HEK293 (cell line): ENCODE data around the gene HMG20A.

Source experiments
- ZEB2 ChIP-seq: fragments of 450-650 bp; formaldehyde crosslinking; IDR thresholded peaks from 2 replicates; pipeline ENCODE4 v1.5.1; 2016; ENCODE audit warnings: missing biosample characterization, missing genetic modification characterization
- ZFP41 ChIP-seq: fragments of 450-650 bp; formaldehyde crosslinking; IDR thresholded peaks from 2 replicates; pipeline ENCODE4 v1.5.1; 2016; ENCODE audit warnings: missing biosample characterization, missing genetic modification characterization, borderline replicate concordance
- ZNF184 ChIP-seq: fragments of 450-650 bp; IDR thresholded peaks from 2 replicates; pipeline ENCODE4 v1.5.1; 2018; ENCODE audit warnings: missing biosample characterization, mild to moderate bottlenecking, missing genetic modification characterization
- ZNF596 ChIP-seq: fragments of 450-650 bp; IDR thresholded peaks from 2 replicates; pipeline ENCODE4 v1.5.0; 2018; ENCODE audit warnings: missing biosample characterization, mild to moderate bottlenecking, missing genetic modification characterization, moderate library complexity
- ZNF837 ChIP-seq: fragments of 450-650 bp; formaldehyde crosslinking; IDR thresholded peaks from 2 replicates; pipeline ENCODE4 v1.5.1; 2016; ENCODE audit warnings: missing biosample characterization, missing genetic modification characterization
- TF ChIP-seq, protein P1 (sequence below): fragments of 450-650 bp; formaldehyde crosslinking; IDR thresholded peaks from 2 replicates; pipeline ENCODE4 v1.5.1; 2016; ENCODE audit warnings: missing biosample characterization, missing genetic modification characterization
- TF ChIP-seq, protein P2 (sequence below): fragments of 450-650 bp; formaldehyde crosslinking; IDR thresholded peaks from 2 replicates; pipeline ENCODE4 v1.5.1; 2016; ENCODE audit warnings: missing biosample characterization, missing genetic modification characterization
- TF ChIP-seq, protein P3 (sequence below): IDR thresholded peaks from 2 replicates; pipeline ENCODE4 v1.6.1; 2011; ENCODE audit warnings: mild to moderate bottlenecking, low read depth, low read length, borderline replicate concordance

DNA sequence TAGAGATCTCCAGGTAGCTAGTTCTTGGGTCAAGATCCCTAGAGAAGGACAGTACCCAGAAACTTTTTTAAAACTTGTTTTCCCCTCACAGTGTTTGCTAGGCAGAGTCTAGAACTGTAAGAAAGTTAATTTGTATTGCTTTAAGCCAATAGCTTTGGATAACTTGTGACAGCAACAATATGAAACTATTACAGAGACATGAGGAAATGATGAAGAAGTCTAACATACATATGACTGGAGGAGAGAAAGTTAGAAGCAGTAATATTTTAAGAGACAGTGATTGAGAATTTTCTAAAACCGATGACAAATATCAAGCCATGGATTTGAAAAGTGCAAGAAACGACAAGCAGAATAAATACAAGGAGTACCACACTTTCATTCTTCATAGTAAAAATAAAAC, 10.0 kb downstream of the HMG20A start:
- no peak for TF ChIP-seq ZNF184 (tag by site-specific recombination)
- no peak for TF ChIP-seq ZEB2 (tag by site-specific recombination)
- TF ChIP-seq, protein P1, sequence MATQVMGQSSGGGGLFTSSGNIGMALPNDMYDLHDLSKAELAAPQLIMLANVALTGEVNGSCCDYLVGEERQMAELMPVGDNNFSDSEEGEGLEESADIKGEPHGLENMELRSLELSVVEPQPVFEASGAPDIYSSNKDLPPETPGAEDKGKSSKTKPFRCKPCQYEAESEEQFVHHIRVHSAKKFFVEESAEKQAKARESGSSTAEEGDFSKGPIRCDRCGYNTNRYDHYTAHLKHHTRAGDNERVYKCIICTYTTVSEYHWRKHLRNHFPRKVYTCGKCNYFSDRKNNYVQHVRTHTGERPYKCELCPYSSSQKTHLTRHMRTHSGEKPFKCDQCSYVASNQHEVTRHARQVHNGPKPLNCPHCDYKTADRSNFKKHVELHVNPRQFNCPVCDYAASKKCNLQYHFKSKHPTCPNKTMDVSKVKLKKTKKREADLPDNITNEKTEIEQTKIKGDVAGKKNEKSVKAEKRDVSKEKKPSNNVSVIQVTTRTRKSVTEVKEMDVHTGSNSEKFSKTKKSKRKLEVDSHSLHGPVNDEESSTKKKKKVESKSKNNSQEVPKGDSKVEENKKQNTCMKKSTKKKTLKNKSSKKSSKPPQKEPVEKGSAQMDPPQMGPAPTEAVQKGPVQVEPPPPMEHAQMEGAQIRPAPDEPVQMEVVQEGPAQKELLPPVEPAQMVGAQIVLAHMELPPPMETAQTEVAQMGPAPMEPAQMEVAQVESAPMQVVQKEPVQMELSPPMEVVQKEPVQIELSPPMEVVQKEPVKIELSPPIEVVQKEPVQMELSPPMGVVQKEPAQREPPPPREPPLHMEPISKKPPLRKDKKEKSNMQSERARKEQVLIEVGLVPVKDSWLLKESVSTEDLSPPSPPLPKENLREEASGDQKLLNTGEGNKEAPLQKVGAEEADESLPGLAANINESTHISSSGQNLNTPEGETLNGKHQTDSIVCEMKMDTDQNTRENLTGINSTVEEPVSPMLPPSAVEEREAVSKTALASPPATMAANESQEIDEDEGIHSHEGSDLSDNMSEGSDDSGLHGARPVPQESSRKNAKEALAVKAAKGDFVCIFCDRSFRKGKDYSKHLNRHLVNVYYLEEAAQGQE (tag by site-specific recombination) = no peak
- no peak for TF ChIP-seq ZNF837 (tag by site-specific recombination)
- TF ChIP-seq, protein P2, sequence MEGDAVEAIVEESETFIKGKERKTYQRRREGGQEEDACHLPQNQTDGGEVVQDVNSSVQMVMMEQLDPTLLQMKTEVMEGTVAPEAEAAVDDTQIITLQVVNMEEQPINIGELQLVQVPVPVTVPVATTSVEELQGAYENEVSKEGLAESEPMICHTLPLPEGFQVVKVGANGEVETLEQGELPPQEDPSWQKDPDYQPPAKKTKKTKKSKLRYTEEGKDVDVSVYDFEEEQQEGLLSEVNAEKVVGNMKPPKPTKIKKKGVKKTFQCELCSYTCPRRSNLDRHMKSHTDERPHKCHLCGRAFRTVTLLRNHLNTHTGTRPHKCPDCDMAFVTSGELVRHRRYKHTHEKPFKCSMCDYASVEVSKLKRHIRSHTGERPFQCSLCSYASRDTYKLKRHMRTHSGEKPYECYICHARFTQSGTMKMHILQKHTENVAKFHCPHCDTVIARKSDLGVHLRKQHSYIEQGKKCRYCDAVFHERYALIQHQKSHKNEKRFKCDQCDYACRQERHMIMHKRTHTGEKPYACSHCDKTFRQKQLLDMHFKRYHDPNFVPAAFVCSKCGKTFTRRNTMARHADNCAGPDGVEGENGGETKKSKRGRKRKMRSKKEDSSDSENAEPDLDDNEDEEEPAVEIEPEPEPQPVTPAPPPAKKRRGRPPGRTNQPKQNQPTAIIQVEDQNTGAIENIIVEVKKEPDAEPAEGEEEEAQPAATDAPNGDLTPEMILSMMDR (tag by site-specific recombination) = no peak
- TF ChIP-seq, protein P3, sequence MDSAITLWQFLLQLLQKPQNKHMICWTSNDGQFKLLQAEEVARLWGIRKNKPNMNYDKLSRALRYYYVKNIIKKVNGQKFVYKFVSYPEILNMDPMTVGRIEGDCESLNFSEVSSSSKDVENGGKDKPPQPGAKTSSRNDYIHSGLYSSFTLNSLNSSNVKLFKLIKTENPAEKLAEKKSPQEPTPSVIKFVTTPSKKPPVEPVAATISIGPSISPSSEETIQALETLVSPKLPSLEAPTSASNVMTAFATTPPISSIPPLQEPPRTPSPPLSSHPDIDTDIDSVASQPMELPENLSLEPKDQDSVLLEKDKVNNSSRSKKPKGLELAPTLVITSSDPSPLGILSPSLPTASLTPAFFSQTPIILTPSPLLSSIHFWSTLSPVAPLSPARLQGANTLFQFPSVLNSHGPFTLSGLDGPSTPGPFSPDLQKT = no peak
- no peak for TF ChIP-seq ZNF596 (tag by site-specific recombination)
- no peak for TF ChIP-seq ZFP41 (tag by site-specific recombination)
